HEK293T (cell line): ENCODE results near the gene KCNN3.

Experiments
- ARNT ChIP-seq: fragments of 450-650 bp; IDR thresholded peaks from 2 replicates; pipeline ENCODE4 v1.6.1; 2017; ENCODE audit warnings: mild to moderate bottlenecking
- SUZ12 ChIP-seq: fragments of 450-650 bp; IDR thresholded peaks from 2 replicates; pipeline ENCODE4 v1.6.1; 2016; ENCODE audit warnings: mild to moderate bottlenecking
- ZNF384 ChIP-seq: fragments of 450-650 bp; IDR thresholded peaks from 2 replicates; pipeline ENCODE4 v1.6.1; 2016

- no peak for TF ChIP-seq ZNF384
- no peak for TF ChIP-seq SUZ12
- no peak for TF ChIP-seq ARNT
Observed at GRCh38 chr1:154864189-154864975, 5.7 kb downstream of the KCNN3 start.
